Naive thymus-derived CD8-positive, alpha-beta T cell (primary cell): ENCODE results near the gene ME3. TPM values are rescaled to one million over a fixed set of nuclear protein-coding genes. Genes with fewer than 3 reads are reported as not detected.

Source experiments
- ATAC-seq, 2 donors: fragments of 150-1000 bp; cut with Tn5 transposase in 1 of 2; sonication (Bioruptor Pico), chemical (Tn5 transposase) in 1 of 2; 1 replicate in 1 of 2; 2 replicates in 1 of 2; pipeline ENCODE4 v1.10.0; 2021; ENCODE audit warnings: mild to moderate bottlenecking in 2 of 2, moderate library complexity in 2 of 2
- POLR2A ChIA-PET: fragments of 350-600 bp; sonication (Branson Sonifier 250); formaldehyde crosslinking; loops from one replicate; lab custom pipeline; 2021; ENCODE audit warnings: antibody characterized with exemption; lab: Charles Lee
- DNase-seq, 10 donors: peaks; one replicate each; pipeline versions ENCODE4 v3.0.0 to v3.0.0-alpha.2; 2020 to 2022
- H3K27ac Mint-ChIP-seq, 10 donors: one replicate each; pipeline ENCODE4 v1.8.0; 2020 to 2022; ENCODE audit warnings: mild to moderate bottlenecking in 10 of 10, mixed read lengths in 10 of 10, moderate library complexity in 4 of 10, inconsistent platforms in 1 of 10
- H3K27me3 Mint-ChIP-seq, 5 donors: one replicate each; pipeline ENCODE4 v1.8.0; 2021 to 2022; ENCODE audit warnings: mixed read lengths in 5 of 5
- H3K36me3 Mint-ChIP-seq, 3 donors: one replicate each; pipeline ENCODE4 v1.8.0; 2020 to 2022; ENCODE audit warnings: mixed read lengths in 3 of 3, mild to moderate bottlenecking in 2 of 3, inconsistent platforms in 1 of 3
- H3K4me1 Mint-ChIP-seq, 4 donors: one replicate each; pipeline ENCODE4 v1.8.0; 2021 to 2022; ENCODE audit warnings: mixed read lengths in 4 of 4
- H3K4me3 Mint-ChIP-seq, 10 donors: one replicate each; pipeline ENCODE4 v1.8.0; 2020 to 2022; ENCODE audit warnings: mild to moderate bottlenecking in 10 of 10, mixed read lengths in 10 of 10, moderate library complexity in 6 of 10, inconsistent platforms in 1 of 10
- H3K9me3 Mint-ChIP-seq, 9 donors: one replicate each; pipeline ENCODE4 v1.8.0; 2020 to 2022; ENCODE audit warnings: mixed read lengths in 9 of 9, mild to moderate bottlenecking in 3 of 9, inconsistent platforms in 1 of 9, moderate library complexity in 1 of 9
- polyA plus RNA-seq, 3 donors: library from polyadenylated mRNA; unstranded; fragments of 300-500 nt; fragmentation: Illumina TruSeq; gene quantifications; one replicate each; pipeline ENCODE4 v1.2.3, GENCODE V29; 2021
- total RNA-seq, 8 experiments: library from RNA in 2 of 8; stranded (reverse) in 2 of 8; gene quantifications; one replicate each; pipeline ENCODE4 v1.2.3 and lab custom pipeline; 2021 to 2026

The ME3 gene
- total and polyA plus RNA-seq, 5 experiments from 2014 or later = 0.48 to 2.5 (median 1.1) TPM

- Mint-ChIP-seq H3K4me3 (no peak overlapping the region), H3K27me3 (peaks cover 0 to 11% (median 7%) of the 10 kb centered on the region in 5 donors), H3K9me3 (no peaks in the 10 kb centered on the region), H3K36me3 (no peaks in the 10 kb centered on the region), H3K4me1 (peaks cover 0 to 2% (median 0%) of the 10 kb centered on the region in 4 donors), H3K27ac (no peak overlapping the region)
- no peak for DNase-seq
- POLR2A ChIA-PET = no interaction called here
- no peak for ATAC-seq
These were observed 16.2 kb upstream of the ME3 start for GRCh38 chr11:86688398-86689179.

- H3K4me3 Mint-ChIP-seq = no peak overlapping the region
- H3K9me3 Mint-ChIP-seq = no peaks in the 10 kb centered on the region
- DNase-seq (no peak), ATAC-seq (no peak)
- H3K4me1 Mint-ChIP-seq = peaks cover 0 to 2% (median 0%) of the 10 kb centered on the region in 4 donors
- POLR2A ChIA-PET = no interaction called here
- H3K36me3 Mint-ChIP-seq = no peaks in the 10 kb centered on the region
- no peak overlapping the region for H3K27ac Mint-ChIP-seq
- peaks cover 0 to 18% (median 5%) of the 10 kb centered on the region in 5 donors for H3K27me3 Mint-ChIP-seq
These were observed 14.9 kb upstream of the ME3 start for GRCh38 chr11:86687185-86687778.

- no peak for DNase-seq
- Mint-ChIP-seq H3K27ac (no peak overlapping the region), H3K9me3 (no peaks in the 10 kb centered on the region), H3K27me3 (peaks cover 0 to 12% (median 3%) of the 10 kb centered on the region in 5 donors), H3K36me3 (no peaks in the 10 kb centered on the region), H3K4me3 (no peak overlapping the region), H3K4me1 (no peaks in the 10 kb centered on the region)
- ATAC-seq = no peak
- POLR2A ChIA-PET = no interaction called here
These were observed 14.1 kb upstream of the ME3 start for GRCh38 chr11:86686531-86686930.

- H3K9me3 Mint-ChIP-seq = no peaks in the 10 kb centered on the region
- DNase-seq (no peak), ATAC-seq (no peak)
- no peak overlapping the region for H3K4me3 Mint-ChIP-seq
- H3K27ac Mint-ChIP-seq = no peak overlapping the region
- no peaks in the 10 kb centered on the region for H3K36me3 Mint-ChIP-seq
- H3K4me1 Mint-ChIP-seq = no peaks in the 10 kb centered on the region
- POLR2A ChIA-PET = no interaction called here
- H3K27me3 Mint-ChIP-seq = peaks cover 0 to 8% (median 3%) of the 10 kb centered on the region in 5 donors
These were observed 9.0 kb upstream of the ME3 start for GRCh38 chr11:86681483-86681756.

GRCh38 chr11:86680716-86681482 lies 8.5 kb upstream of the ME3 start:
- H3K4me3 Mint-ChIP-seq = no peak overlapping the region
- POLR2A ChIA-PET = no interaction called here
- DNase-seq = no peak
- H3K36me3 Mint-ChIP-seq = no peaks in the 10 kb centered on the region
- H3K9me3 Mint-ChIP-seq = no peaks in the 10 kb centered on the region
- no peak for ATAC-seq
- H3K27me3 Mint-ChIP-seq = peaks cover 0 to 8% (median 3%) of the 10 kb centered on the region in 5 donors
- no peak overlapping the region for H3K27ac Mint-ChIP-seq
- no peaks in the 10 kb centered on the region for H3K4me1 Mint-ChIP-seq

- H3K4me1 Mint-ChIP-seq = no peaks in the 10 kb centered on the region
- H3K9me3 Mint-ChIP-seq = no peaks in the 10 kb centered on the region
- H3K27me3 Mint-ChIP-seq = peaks cover 0 to 8% (median 3%) of the 10 kb centered on the region in 5 donors
- no peaks in the 10 kb centered on the region for H3K36me3 Mint-ChIP-seq
- no peak for ATAC-seq
- H3K27ac Mint-ChIP-seq = no peak overlapping the region
- no peak for DNase-seq
- POLR2A ChIA-PET = no interaction called here
- H3K4me3 Mint-ChIP-seq = no peak overlapping the region
These were observed 6.4 kb upstream of the ME3 start for GRCh38 chr11:86678823-86679222.

GRCh38 chr11:86678296-86678695 lies 5.9 kb upstream of the ME3 start:
- peaks cover 0 to 10% (median 3%) of the 10 kb centered on the region in 5 donors for H3K27me3 Mint-ChIP-seq
- H3K4me1 Mint-ChIP-seq = no peaks in the 10 kb centered on the region
- DNase-seq = no peak
- no peaks in the 10 kb centered on the region for H3K9me3 Mint-ChIP-seq
- H3K27ac Mint-ChIP-seq = no peak overlapping the region
- ATAC-seq = no peak
- H3K4me3 Mint-ChIP-seq = no peak overlapping the region
- no peaks in the 10 kb centered on the region for H3K36me3 Mint-ChIP-seq
- POLR2A ChIA-PET = no interaction called here

GRCh38 chr11:86676533-86677154 lies 4.2 kb upstream of the ME3 start:
- Mint-ChIP-seq H3K4me3 (no peak overlapping the region), H3K27ac (no peak overlapping the region), H3K4me1 (peaks cover 0 to 4% (median 1%) of the 10 kb centered on the region in 4 donors), H3K9me3 (peaks cover 0 to 1% (median 0%) of the 10 kb centered on the region in 9 donors), H3K27me3 (peaks cover 2 to 11% (median 5%) of the 10 kb centered on the region in 5 donors), H3K36me3 (no peaks in the 10 kb centered on the region)
- DNase-seq = no peak
- no peak for ATAC-seq
- POLR2A ChIA-PET = no interaction called here

GRCh38 chr11:86676010-86676409 lies 3.6 kb upstream of the ME3 start:
- no peaks in the 10 kb centered on the region for H3K36me3 Mint-ChIP-seq
- H3K4me1 Mint-ChIP-seq = peaks cover 0 to 8% (median 6%) of the 10 kb centered on the region in 4 donors
- ATAC-seq = no peak
- peaks cover 6 to 13% (median 10%) of the 10 kb centered on the region in 5 donors for H3K27me3 Mint-ChIP-seq
- no peak for DNase-seq
- H3K4me3 Mint-ChIP-seq = no peak overlapping the region
- POLR2A ChIA-PET = no interaction called here
- H3K27ac Mint-ChIP-seq = no peak overlapping the region
- peaks cover 0 to 1% (median 0%) of the 10 kb centered on the region in 9 donors for H3K9me3 Mint-ChIP-seq

- no peak for ATAC-seq
- POLR2A ChIA-PET = no interaction called here
- H3K27me3 Mint-ChIP-seq = peaks cover 6 to 15% (median 10%) of the 10 kb centered on the region in 5 donors
- H3K4me3 Mint-ChIP-seq = no peak overlapping the region
- peaks cover 0 to 8% (median 7%) of the 10 kb centered on the region in 4 donors for H3K4me1 Mint-ChIP-seq
- H3K27ac Mint-ChIP-seq = no peak overlapping the region
- peaks cover 0 to 1% (median 0%) of the 10 kb centered on the region in 9 donors for H3K9me3 Mint-ChIP-seq
- H3K36me3 Mint-ChIP-seq = no peaks in the 10 kb centered on the region
- DNase-seq = no peak
These were observed 2.6 kb upstream of the ME3 start for GRCh38 chr11:86675017-86675416.

- peaks cover 8 to 23% (median 14%) of the 10 kb centered on the region in 5 donors for H3K27me3 Mint-ChIP-seq
- peaks cover 0 to 1% (median 0%) of the 10 kb centered on the region in 9 donors for H3K9me3 Mint-ChIP-seq
- peak overlapping the region in 1 of 10 donors; percentile 3 for H3K4me3 Mint-ChIP-seq
- H3K4me1 Mint-ChIP-seq = peaks cover 0 to 8% (median 7%) of the 10 kb centered on the region in 4 donors
- POLR2A ChIA-PET = no interaction called here
- no peak overlapping the region for H3K27ac Mint-ChIP-seq
- DNase-seq (no peak), ATAC-seq (no peak)
- H3K36me3 Mint-ChIP-seq = no peaks in the 10 kb centered on the region
These were observed 1.7 kb upstream of the ME3 start for GRCh38 chr11:86673872-86674750.
